ENCODE results near the gene SLC34A3.

SLC34A3 gene

GRCh38 chr9:137230705-137231371, at the start of gene SLC34A3:
Gene SLC34A3 (plus strand): TSS chr9:137230901. CDS start chr9:137231703, 802 bp downstream.
- no peak for DNase-seq

- no peak for DNase-seq
These were observed 49.0 kb upstream of the SLC34A3 start for GRCh38 chr9:137181680-137182079.

GRCh38 chr9:137182836-137183235, 47.9 kb upstream of the SLC34A3 start:
- no peak for DNase-seq

GRCh38 chr9:137183980-137184595, 46.6 kb upstream of the SLC34A3 start:
- DNase-seq = no peak

- DNase-seq = no peak
These were observed 45.6 kb upstream of the SLC34A3 start for GRCh38 chr9:137184881-137185660.

- DNase-seq = no peak
These were observed 44.8 kb upstream of the SLC34A3 start for GRCh38 chr9:137185921-137186320.

- no peak for DNase-seq
These were observed 44.3 kb upstream of the SLC34A3 start for GRCh38 chr9:137186385-137186784.

GRCh38 chr9:137187386-137187785, 43.3 kb upstream of the SLC34A3 start:
- DNase-seq = no peak

GRCh38 chr9:137188086-137188489, 42.6 kb upstream of the SLC34A3 start:
- DNase-seq = no peak

GRCh38 chr9:137188490-137189296, 42.0 kb upstream of the SLC34A3 start, which contains the start of the genes ANAPC2 and SSNA1:
Gene ANAPC2 (minus strand): TSS chr9:137188560. CDS start chr9:137188532, 28 bp downstream.
Gene SSNA1 (plus strand): TSS chr9:137188676. CDS start chr9:137188727, 51 bp downstream.
- DNase-seq = peak; percentile 44

- DNase-seq = no peak
These were observed 41.1 kb upstream of the SLC34A3 start for GRCh38 chr9:137189297-137190295.

- DNase-seq = no peak
These were observed 40.3 kb upstream of the SLC34A3 start for GRCh38 chr9:137190315-137190856.

GRCh38 chr9:137191245-137191644, 39.5 kb upstream of the SLC34A3 start:
- no peak for DNase-seq

- no peak for DNase-seq
These were observed 38.8 kb upstream of the SLC34A3 start for GRCh38 chr9:137191691-137192447.

GRCh38 chr9:137192448-137192780, 38.3 kb upstream of the SLC34A3 start:
- DNase-seq = no peak

- DNase-seq = no peak
These were observed 37.8 kb upstream of the SLC34A3 start for GRCh38 chr9:137192859-137193258.

GRCh38 chr9:137193771-137194170, 36.9 kb upstream of the SLC34A3 start:
- no peak for DNase-seq

- DNase-seq = no peak
These were observed 36.3 kb upstream of the SLC34A3 start for GRCh38 chr9:137194388-137194787.

- no peak for DNase-seq
These were observed 35.8 kb upstream of the SLC34A3 start for GRCh38 chr9:137194909-137195308.

- DNase-seq = no peak
These were observed 35.0 kb upstream of the SLC34A3 start for GRCh38 chr9:137195525-137196220.
